GM12878 (cell line): ENCODE measurements around the gene ZFR. TPM values are rescaled to one million over a fixed set of nuclear protein-coding genes. Genes with fewer than 3 reads are reported as not detected.
A peak's percentile ranks its signal among the peaks of the same experiment; 100 is the strongest.

ENCODE experiments used
- ATAC-seq: fragments of 200-7000 bp; cut with Tn5 transposase; 3 replicates; pipeline ENCODE4 v1.9.1; 2020; ENCODE audit warnings: mild to moderate bottlenecking, moderate library complexity
- BruUV-seq: library from RNA; stranded (reverse); fragments of 400-500 nt; replicated peaks from 2 replicates; lab custom pipeline; 2021; lab: Mats Ljungman, UMichigan
- CTCF ChIA-PET: fragments of 300-600 bp; sonication (Branson Sonifier 250); formaldehyde crosslinking; extraction: SDS; loops from one replicate; lab custom pipeline; 2021; ENCODE audit warnings: inconsistent platforms; lab: Yijun Ruan, JAX
- POLR2A ChIA-PET: fragments of 350-600 bp; formaldehyde crosslinking; extraction: SDS; loops from one replicate; lab custom pipeline; 2021; ENCODE audit warnings: inconsistent platforms; lab: Charles Lee
- RAD21 ChIA-PET: fragments of 300-600 bp; sonication (Branson Sonifier 250); formaldehyde crosslinking; loops from one replicate; lab custom pipeline; 2023; ENCODE audit warnings: antibody characterized with exemption; ENCODE audit not compliant: unreplicated experiment; lab: Charles Lee
- SMC1A ChIA-PET: fragments of 300-600 bp; sonication (Branson Sonifier 250); formaldehyde crosslinking; loops from one replicate; lab custom pipeline; 2023; ENCODE audit not compliant: unreplicated experiment, uncharacterized antibody; lab: Charles Lee
- DNase-seq: peaks from one replicate; pipeline ENCODE4 v3.0.0-alpha.2; 2011; ENCODE audit warnings: low read depth, low spot score
- FAIRE-seq: peaks from 3 replicates; lab custom pipeline; 2011; peaks lifted over from hg19 to GRCh38; lab: Jason Lieb, UNC
- H2AFZ ChIP-seq: 2 replicates; pipeline ENCODE4 v1.6.0; 2011; ENCODE audit warnings: low read depth, low read length, control low read depth; ENCODE audit not compliant: control insufficient read depth
- H3K27ac ChIP-seq: 2 replicates; pipeline ENCODE4 v1.5.1; 2011; ENCODE audit warnings: control low read depth; ENCODE audit not compliant: control insufficient read depth, insufficient read depth
- H3K27me3 ChIP-seq, 2 experiments: replicated peaks in 1 of 2; 2 replicates each; pipeline versions ENCODE4 v1.6.0 to v1.6.1; 2011; ENCODE audit warnings: low read length in 1 of 2; ENCODE audit not compliant: control insufficient read depth in 2 of 2, insufficient read depth in 2 of 2
- H3K36me3 ChIP-seq, 2 experiments: 2 replicates each; pipeline ENCODE4 v1.5.1; 2011; ENCODE audit warnings: low read length in 1 of 2; ENCODE audit not compliant: control insufficient read depth in 2 of 2, insufficient read depth in 2 of 2
- H3K4me1 ChIP-seq: 2 replicates; pipeline ENCODE4 v1.6.1; 2011; ENCODE audit warnings: mild to moderate bottlenecking, low read length, moderate library complexity, mixed read lengths; ENCODE audit not compliant: control insufficient read depth, insufficient read depth
- H3K4me2 ChIP-seq: 2 replicates; pipeline ENCODE4 v1.6.0; 2011; ENCODE audit warnings: control low read depth; ENCODE audit not compliant: control insufficient read depth, insufficient read depth
- H3K4me3 ChIP-seq: fragments of 200-600 bp; sonication (generic); 2 replicates; pipeline ENCODE4 v1.5.1; 2016
- H3K79me2 ChIP-seq: 2 replicates; pipeline ENCODE4 v1.6.0; 2011; ENCODE audit warnings: low read length; ENCODE audit not compliant: control insufficient read depth, insufficient read depth
- H3K9ac ChIP-seq: 2 replicates; pipeline ENCODE4 v1.8.0; 2011; ENCODE audit warnings: low read length, control low read depth, mixed read lengths; ENCODE audit not compliant: control insufficient read depth, insufficient read depth
- H3K9me3 ChIP-seq: replicated peaks from 3 replicates; pipeline ENCODE4 v1.5.1; 2011; ENCODE audit warnings: mild to moderate bottlenecking, low read length; ENCODE audit not compliant: control insufficient read depth, insufficient read depth
- H4K20me1 ChIP-seq: 2 replicates; pipeline ENCODE4 v1.6.0; 2011; ENCODE audit not compliant: control insufficient read depth, insufficient read depth
- ATF7 ChIP-seq: fragments of 450-650 bp; IDR thresholded peaks from 2 replicates; pipeline ENCODE4 v1.6.1; 2016; ENCODE audit warnings: low read depth, mild to moderate bottlenecking
- BCLAF1 ChIP-seq: fragments of 450-650 bp; IDR thresholded peaks from 2 replicates; pipeline ENCODE4 v1.6.1; 2017; ENCODE audit warnings: antibody characterized with exemption, mild to moderate bottlenecking, moderate library complexity
- EZH2 ChIP-seq: IDR thresholded peaks from 2 replicates; pipeline ENCODE4 v1.6.1; 2012; ENCODE audit warnings: low read depth, mild to moderate bottlenecking, control low read depth, inconsistent platforms, low read length, borderline replicate concordance; ENCODE audit not compliant: control insufficient read depth
- HCFC1 ChIP-seq: fragments of 150-350 bp; IDR thresholded peaks from 2 replicates; pipeline ENCODE4 v1.6.1; 2014; ENCODE audit warnings: low read length
- HDGF ChIP-seq: fragments of 450-650 bp; IDR thresholded peaks from 2 replicates; pipeline ENCODE4 v1.6.1; 2016; ENCODE audit warnings: antibody characterized with exemption
- MXI1 ChIP-seq: fragments of 150-350 bp; IDR thresholded peaks from 2 replicates; pipeline ENCODE4 v1.6.1; 2011; ENCODE audit warnings: low read depth, mild to moderate bottlenecking, inconsistent platforms, low read length, improper control_type of control experiment
- MYC ChIP-seq: IDR thresholded peaks from 2 replicates; pipeline ENCODE4 v1.6.1; 2011; ENCODE audit warnings: mild to moderate bottlenecking, low read length, moderate library complexity, inconsistent platforms; ENCODE audit not compliant: insufficient read depth, insufficient replicate concordance, insufficient read length, severe bottlenecking
- NR2C1 ChIP-seq: fragments of 450-650 bp; IDR thresholded peaks from 2 replicates; pipeline ENCODE4 v1.6.1; 2017; ENCODE audit warnings: antibody characterized with exemption, mild to moderate bottlenecking, moderate library complexity
- NR2C2 ChIP-seq: IDR thresholded peaks from 2 replicates; pipeline ENCODE4 v1.6.1; 2011; ENCODE audit warnings: borderline replicate concordance, low read depth; ENCODE audit not compliant: control insufficient read depth, insufficient read length
- NR2F1 ChIP-seq: fragments of 450-650 bp; conservative IDR thresholded peaks from 2 replicates; pipeline ENCODE4 v1.6.1; 2017; ENCODE audit warnings: mild to moderate bottlenecking
- PAX5 ChIP-seq: IDR thresholded peaks from 2 replicates; pipeline ENCODE4 v1.6.1; 2011; ENCODE audit warnings: low read depth, low read length, borderline replicate concordance
- PBX3 ChIP-seq: IDR thresholded peaks from 2 replicates; pipeline ENCODE4 v1.6.1; 2011; ENCODE audit warnings: mild to moderate bottlenecking, low read depth, low read length, moderate library complexity; ENCODE audit not compliant: insufficient replicate concordance
- SIX5 ChIP-seq: IDR thresholded peaks from 2 replicates; pipeline ENCODE4 v1.6.1; 2011; ENCODE audit warnings: mild to moderate bottlenecking, low read depth, low read length, moderate library complexity; ENCODE audit not compliant: severe bottlenecking
- STAT1 ChIP-seq: fragments of 450-650 bp; conservative IDR thresholded peaks from 2 replicates; pipeline ENCODE4 v1.6.1; 2014; ENCODE audit warnings: antibody characterized with exemption, mild to moderate bottlenecking
- YY1 ChIP-seq: IDR thresholded peaks from 2 replicates; pipeline ENCODE4 v1.6.1; 2011; ENCODE audit warnings: low read depth, mild to moderate bottlenecking, low read length
- WGBS: methylation state at CpG from one replicate; pipeline ENCODE4 v1.1.6; 2016; ENCODE audit warnings: low lambda C conversion rate; ENCODE audit not compliant: insufficient replicate concordance, insufficient coverage; ENCODE audit errors: missing lambda C conversion rate; 5-methylcytosine and 5-hydroxymethylcytosine counted together
- in situ Hi-C: fragments of 300-500 bp; cut with MboI; formaldehyde crosslinking; loops from 9 replicates; pipeline ENCODE4 v1.14.3; 2018; ENCODE audit warnings: mixed read lengths
- intact Hi-C: fragments of 100-400 bp; cut with micrococcal nuclease; formaldehyde crosslinking; loops from one replicate; pipeline ENCODE4 v1.14.2; 2022; ENCODE audit not compliant: unreplicated experiment
- polyA plus RNA-seq, 11 experiments: library from polyadenylated mRNA; depleted of rRNA in 4 of 11; unstranded in 6 of 11; stranded (reverse) in 5 of 11; fragments of >200 nt; fragmentation: Nextera tagmentation in 4 of 11; fragmentation: Illumina TruSeq in 1 of 11; extraction: Ambion mirVana in 4 of 11; extraction: Trizol in 1 of 11; gene quantifications; 1 replicate in 1 of 11; 2 replicates in 10 of 11; pipeline versions ENCODE4 v1.2.1 to v1.2.3, GENCODE V29; 2011 to 2016; ENCODE audit warnings: inconsistent platforms in 2 of 11, missing spikeins in 2 of 11, low read depth in 1 of 11
- total RNA-seq, 4 experiments: library from RNA; depleted of rRNA in 3 of 4; stranded (reverse); fragments of >200 nt in 3 of 4; fragmentation: Illumina TruSeq in 1 of 4; extraction: Trizol in 1 of 4; gene quantifications; 2 replicates each; pipeline versions ENCODE4 v1.2.1 to v1.2.3, GENCODE V29; 2013 to 2021

Gene ZFR
- total and polyA plus RNA-seq, 10 of the 15 experiments (the other 5 are each of a cell fraction or from before 2014, with no cell fraction given), result 33.7 to 90.6 (median 72.9) TPM

- no peak for TF ChIP-seq BCLAF1
- 0 out of 2 replicates have a peak, but pooled peaks have one; percentile 40 for TF ChIP-seq YY1
- no peak for TF ChIP-seq NR2C2
These were observed 115.1 kb downstream of the ZFR start (continued) for GRCh38 chr5:32329395-32329834.

GRCh38 chr5:32326216-32326772 lies 118.2 kb downstream of the ZFR start:
- H3K27me3 ChIP-seq, result no peaks in the 10 kb centered on the region
- no peak overlapping the region for H2AFZ ChIP-seq
- H3K9me3 ChIP-seq, result peaks cover 9% of the 10 kb centered on the region; the same call in 2 of the 3 replicates
- in situ Hi-C loops, result loop anchor here (5.0 kb wide), 1 partner anchor 99 kb away; no protein-coding TSS in a partner anchor
- ChIA-PET POLR2A (no interaction called here), CTCF (interaction anchor here (1.0 to 10.9 kb wide), 2 partner anchors 95 to 233 kb away, joined by 3 to 339 read pairs; no protein-coding TSS in a partner anchor), RAD21 (interaction anchor here (6.2 kb wide), 1 partner anchor 94 kb away, joined by 172 read pairs; no protein-coding TSS in a partner anchor), SMC1A (interaction anchor here (2.1 kb wide), 1 partner anchor 51 kb away, joined by 7 read pairs; no protein-coding TSS in a partner anchor)
- H3K9ac ChIP-seq, result no peak overlapping the region
- no peaks in the 10 kb centered on the region for H3K36me3 ChIP-seq
- DNase-seq (no peak), ATAC-seq (no peak), FAIRE-seq (no peak)
- no peak overlapping the region for H3K27ac ChIP-seq
- no peaks in the 10 kb centered on the region for H4K20me1 ChIP-seq
- no peaks in the 10 kb centered on the region for H3K79me2 ChIP-seq
- intact Hi-C loops, result loop anchor here (5.0 kb wide), 4 partner anchors 44 to 499 kb away; partner anchors contain the start of gene GOLPH3
- peaks cover 7% of the 10 kb centered on the region; the same call in 1 of the 2 replicates for H3K4me1 ChIP-seq
- no TSS peak for BruUV-seq
- no peak overlapping the region for H3K4me2 ChIP-seq
- 45% methylated on average over 3 of the region's 3 CpGs for WGBS
- H3K4me3 ChIP-seq, result no peak overlapping the region
- no peak for TF ChIP-seq NR2F1
- no peak for TF ChIP-seq MYC
- no peak for TF ChIP-seq HCFC1
- no peak for TF ChIP-seq ATF7
- TF ChIP-seq STAT1, result no peak
- TF ChIP-seq SIX5, result no peak
- TF ChIP-seq HDGF, result no peak
- no peak for TF ChIP-seq PBX3
- no peak for TF ChIP-seq NR2C1
- TF ChIP-seq BCLAF1, result no peak
- no peak for TF ChIP-seq EZH2
- no peak for TF ChIP-seq PAX5
- no peak for TF ChIP-seq MXI1
